Mesendoderm (in vitro differentiated cells): Measurements from ENCODE around the gene TRIP13.
A peak's percentile ranks its signal among the peaks of the same experiment; 100 is the strongest.
"Not testable (repeated sequence)": the region's sequence is repeated elsewhere in the genome, so short reads cannot be mapped to it uniquely, and the experiment has no call there.

Experiments
- DNase-seq: peaks from one replicate; pipeline ENCODE4 v3.0.0; 2013
- H2AK5ac ChIP-seq: 2 replicates; pipeline ENCODE4 v1.6.1; 2013; ENCODE audit warnings: low read length, inconsistent platforms
- H2BK120ac ChIP-seq: 2 replicates; pipeline ENCODE4 v1.6.1; 2013; ENCODE audit warnings: low read depth, mild to moderate bottlenecking, low read length, moderate library complexity, mixed read lengths
- H2BK15ac ChIP-seq: replicated peaks from 2 replicates; pipeline ENCODE4 v1.6.1; 2013; ENCODE audit warnings: low read depth, mild to moderate bottlenecking, moderate library complexity
- H2BK5ac ChIP-seq: 2 replicates; pipeline ENCODE4 v1.6.1; 2013; ENCODE audit warnings: low read length, inconsistent platforms
- H3K18ac ChIP-seq: 2 replicates; pipeline ENCODE4 v1.6.1; 2013; ENCODE audit warnings: mild to moderate bottlenecking, low read length, mixed read lengths
- H3K23ac ChIP-seq: one replicate; pipeline ENCODE4 v1.6.1; 2013; ENCODE audit warnings: low read length
- H3K27ac ChIP-seq: 2 replicates; pipeline ENCODE4 v1.5.1; 2013; ENCODE audit warnings: low read depth, mild to moderate bottlenecking, inconsistent platforms, low read length, moderate library complexity
- H3K27me3 ChIP-seq: 2 replicates; pipeline ENCODE4 v1.6.1; 2013; ENCODE audit warnings: low read length, control low read depth, mild to moderate bottlenecking, inconsistent platforms; ENCODE audit not compliant: insufficient read depth, poor library complexity
- H3K36me3 ChIP-seq: 2 replicates; pipeline ENCODE4 v1.6.1; 2013; ENCODE audit warnings: low read length, inconsistent platforms; ENCODE audit not compliant: control insufficient read depth, insufficient read depth
- H3K4ac ChIP-seq: one replicate; pipeline ENCODE4 v1.6.1; 2013; ENCODE audit warnings: low read depth, mild to moderate bottlenecking, low read length, moderate library complexity
- H3K4me1 ChIP-seq: 2 replicates; pipeline ENCODE4 v1.6.1; 2013; ENCODE audit warnings: low read depth, low read length, inconsistent platforms; ENCODE audit not compliant: control insufficient read depth
- H3K4me2 ChIP-seq: 2 replicates; pipeline ENCODE4 v1.6.1; 2013; ENCODE audit warnings: low read length
- H3K4me3 ChIP-seq: 2 replicates; pipeline ENCODE4 v1.5.1; 2013; ENCODE audit warnings: mild to moderate bottlenecking, low read length
- H3K56ac ChIP-seq: one replicate; pipeline ENCODE4 v1.6.1; 2013; ENCODE audit warnings: low read length
- H3K79me1 ChIP-seq: 2 replicates; pipeline ENCODE4 v1.6.1; 2013; ENCODE audit warnings: low read length, inconsistent platforms
- H3K79me2 ChIP-seq: 2 replicates; pipeline ENCODE4 v1.6.1; 2013; ENCODE audit warnings: mild to moderate bottlenecking, low read length; ENCODE audit not compliant: control insufficient read depth, insufficient read depth
- H3K9ac ChIP-seq: 2 replicates; pipeline ENCODE4 v1.6.1; 2013; ENCODE audit warnings: low read length, inconsistent platforms
- H4K5ac ChIP-seq: one replicate; pipeline ENCODE4 v1.6.1; 2013; ENCODE audit warnings: low read length
- H4K8ac ChIP-seq: one replicate; pipeline ENCODE4 v1.6.1; 2013; ENCODE audit warnings: low read depth, mild to moderate bottlenecking, control low read depth, low read length, moderate library complexity
- WGBS: extraction: QIAGEN DNeasy Blood & Tissue Kit; methylation state at CpG from one replicate; pipeline ENCODE4 v1.1.7; 2013; ENCODE audit warnings: low lambda C conversion rate, missing lambda C conversion rate; ENCODE audit not compliant: insufficient coverage; ENCODE audit errors: extremely low coverage; 5-methylcytosine and 5-hydroxymethylcytosine counted together

TRIP13 gene

DNA sequence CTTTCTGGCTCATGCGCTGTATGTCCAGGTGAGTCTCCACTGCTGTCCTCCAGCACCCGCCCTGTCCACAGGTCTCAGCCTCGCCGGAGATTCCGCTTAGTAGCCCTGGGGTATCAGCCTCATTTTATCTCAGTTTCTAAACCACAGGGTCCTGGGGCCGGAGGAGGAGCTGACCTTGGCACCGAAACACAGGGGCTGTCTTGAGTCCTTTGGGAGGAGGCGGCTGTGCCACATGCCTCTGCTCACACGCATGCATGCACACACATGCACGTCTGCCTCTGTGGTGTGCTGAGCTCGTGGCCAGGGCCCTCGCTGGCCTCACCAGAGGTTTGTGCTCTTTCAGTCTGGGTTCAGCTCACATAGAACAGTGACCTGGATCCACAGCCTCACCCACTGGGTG is 23.3 kb downstream of the TRIP13 start:
- H4K5ac ChIP-seq: no peak overlapping the region
- no peak overlapping the region for H3K4me3 ChIP-seq
- peaks cover 18% of the 10 kb centered on the region for H3K36me3 ChIP-seq
- DNase-seq: no peak
- no peak overlapping the region for H3K9ac ChIP-seq
- no peak overlapping the region for H3K4ac ChIP-seq
- no peak overlapping the region for H2BK5ac ChIP-seq
- H3K4me1 ChIP-seq: peaks cover 6% of the 10 kb centered on the region
- H2AK5ac ChIP-seq: no peak overlapping the region
- H4K8ac ChIP-seq: no peak overlapping the region
- no peak overlapping the region for H3K23ac ChIP-seq
- WGBS: no CpG with 5 or more reads among the region's 12 CpGs
- H3K79me1 ChIP-seq: peaks cover 5% of the 10 kb centered on the region
- H3K56ac ChIP-seq: no peak overlapping the region
- no peak overlapping the region for H3K27ac ChIP-seq
- no peaks in the 10 kb centered on the region for H3K27me3 ChIP-seq
- no peak overlapping the region for H3K18ac ChIP-seq
- no peaks in the 10 kb centered on the region for H3K79me2 ChIP-seq
- H3K4me2 ChIP-seq: no peak overlapping the region
- H2BK15ac ChIP-seq: no peak overlapping the region
- no peak overlapping the region for H2BK120ac ChIP-seq

DNA sequence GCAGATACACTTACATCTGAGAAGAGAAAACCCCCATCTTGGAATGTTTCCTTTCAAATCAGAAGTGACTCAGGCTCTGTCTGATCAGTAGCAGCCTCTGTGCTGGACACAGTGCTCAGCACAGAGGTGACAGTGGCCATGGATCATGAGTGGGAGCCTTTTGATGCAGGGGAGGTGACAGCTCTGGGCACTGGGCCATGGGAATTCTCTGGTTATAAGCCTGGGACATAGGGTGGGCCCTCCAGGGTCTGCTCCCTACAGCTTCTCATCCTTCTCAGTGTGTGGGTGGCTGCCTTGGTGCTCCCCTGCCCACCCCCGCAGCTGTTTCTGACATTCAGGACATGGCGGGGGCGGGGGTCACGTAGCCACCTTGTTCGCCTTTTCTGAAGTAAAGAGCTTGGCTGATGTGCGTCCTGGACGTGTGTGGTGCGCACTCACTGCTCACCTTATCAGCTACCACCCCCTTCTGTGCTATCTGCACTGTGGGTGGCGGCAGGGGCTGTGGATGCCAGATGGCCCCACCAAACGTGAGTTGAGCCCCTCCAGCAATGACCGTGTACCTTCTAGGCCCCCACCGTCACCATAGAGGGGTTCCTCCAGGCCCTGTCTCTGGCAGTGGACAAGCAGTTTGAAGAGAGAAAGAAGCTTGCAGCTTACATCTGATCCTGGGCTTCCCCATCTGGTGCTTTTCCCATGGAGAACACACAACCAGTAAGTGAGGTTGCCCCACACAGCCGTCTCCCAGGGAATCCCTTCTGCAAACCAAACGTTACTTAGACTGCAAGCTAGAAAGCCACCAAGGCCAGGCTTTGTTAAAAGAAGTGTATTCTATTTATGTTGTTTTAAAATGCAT is 24.0 kb downstream of the TRIP13 start:
- H4K5ac ChIP-seq: no peak overlapping the region
- peaks cover 6% of the 10 kb centered on the region for H3K4me1 ChIP-seq
- no peak overlapping the region for H3K18ac ChIP-seq
- H2BK120ac ChIP-seq: no peak overlapping the region
- H3K79me1 ChIP-seq: peaks cover 5% of the 10 kb centered on the region
- no peak overlapping the region for H3K4me3 ChIP-seq
- no peak overlapping the region for H2AK5ac ChIP-seq
- no peak overlapping the region for H2BK5ac ChIP-seq
- no peak overlapping the region for H3K56ac ChIP-seq
- H3K27me3 ChIP-seq: no peaks in the 10 kb centered on the region
- no peak overlapping the region for H3K4me2 ChIP-seq
- no peak overlapping the region for H3K23ac ChIP-seq
- H3K9ac ChIP-seq: no peak overlapping the region
- H4K8ac ChIP-seq: no peak overlapping the region
- peaks cover 17% of the 10 kb centered on the region for H3K36me3 ChIP-seq
- no peak overlapping the region for H3K27ac ChIP-seq
- no CpG with 5 or more reads among the region's 14 CpGs for WGBS
- DNase-seq: no peak
- no peak overlapping the region for H2BK15ac ChIP-seq
- no peak overlapping the region for H3K4ac ChIP-seq
- no peaks in the 10 kb centered on the region for H3K79me2 ChIP-seq

DNA sequence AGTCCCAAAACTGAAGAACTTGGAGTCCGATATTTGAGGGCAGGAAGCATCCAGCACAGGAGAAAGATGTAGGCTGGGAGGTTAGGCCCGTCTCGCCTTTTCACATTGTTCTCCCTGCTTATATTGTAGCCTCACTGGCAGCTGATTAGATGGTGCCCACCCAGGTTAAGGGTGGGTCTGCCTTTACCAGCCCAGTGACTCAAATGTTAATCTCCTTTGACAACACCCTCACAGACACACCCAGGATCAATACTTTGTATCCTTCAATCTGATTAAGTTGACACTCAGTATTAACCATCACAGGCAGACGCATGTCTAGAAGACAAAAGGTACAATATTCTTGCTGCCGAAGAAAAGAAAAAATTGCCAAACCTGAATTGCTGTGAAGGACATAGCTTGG is 26.0 kb downstream of the TRIP13 start:
- not testable (repeated sequence) for H2BK120ac ChIP-seq, H3K4me2 ChIP-seq, H3K27ac ChIP-seq, H3K79me2 ChIP-seq, H3K27me3 ChIP-seq, H4K8ac ChIP-seq, H3K4ac ChIP-seq, H3K4me3 ChIP-seq, H2BK15ac ChIP-seq, H3K23ac ChIP-seq, H3K56ac ChIP-seq, H2AK5ac ChIP-seq, H3K18ac ChIP-seq, H3K79me1 ChIP-seq, H3K9ac ChIP-seq, DNase-seq, H4K5ac ChIP-seq, H3K36me3 ChIP-seq, H3K4me1 ChIP-seq, H2BK5ac ChIP-seq
- no CpG with 5 or more reads among the region's 5 CpGs for WGBS

DNA sequence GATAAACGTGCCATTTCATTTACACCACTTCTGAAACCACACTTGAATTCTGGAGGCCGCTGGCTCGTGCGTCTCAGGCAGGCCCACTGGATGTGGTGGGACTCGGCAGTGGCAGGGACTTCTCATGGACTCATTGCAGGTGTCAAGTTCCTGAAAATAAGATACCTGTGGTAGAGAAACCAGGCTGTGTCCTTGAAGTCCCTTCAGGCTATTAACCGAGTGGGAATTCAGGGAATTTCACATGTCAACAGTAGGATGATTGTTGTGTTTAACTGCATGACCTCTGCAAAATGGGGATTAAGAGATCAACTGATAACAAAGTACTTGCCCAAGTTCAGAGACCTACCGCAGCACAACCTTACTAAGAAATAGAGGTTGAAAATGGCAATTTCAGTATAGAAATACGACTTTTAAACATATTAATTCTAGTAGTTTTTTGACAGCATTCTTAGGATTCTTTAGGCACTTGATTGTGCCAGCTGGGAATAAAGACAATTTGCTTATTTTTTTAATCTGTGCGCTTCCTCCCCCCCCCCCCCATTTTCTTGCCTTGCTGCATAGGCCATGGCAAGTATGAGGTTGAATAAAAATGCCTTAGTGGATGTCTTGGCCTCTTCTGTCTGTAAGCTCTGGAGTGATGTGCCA is 26.8 kb downstream of the TRIP13 start:
- peaks cover 3% of the 10 kb centered on the region for H3K36me3 ChIP-seq
- H3K79me2 ChIP-seq: no peaks in the 10 kb centered on the region
- WGBS: no CpG with 5 or more reads among the region's 9 CpGs
- no peak overlapping the region for H3K27ac ChIP-seq
- H3K9ac ChIP-seq: no peak overlapping the region
- no peak overlapping the region for H3K23ac ChIP-seq
- no peak overlapping the region for H4K8ac ChIP-seq
- H3K27me3 ChIP-seq: no peaks in the 10 kb centered on the region
- H3K4me3 ChIP-seq: no peak overlapping the region
- no peaks in the 10 kb centered on the region for H3K79me1 ChIP-seq
- H3K4me1 ChIP-seq: peaks cover 6% of the 10 kb centered on the region
- no peak overlapping the region for H2BK15ac ChIP-seq
- H3K4me2 ChIP-seq: no peak overlapping the region
- no peak overlapping the region for H2BK5ac ChIP-seq
- peak; percentile 99 for DNase-seq
- no peak overlapping the region for H4K5ac ChIP-seq
- no peak overlapping the region for H2AK5ac ChIP-seq
- no peak overlapping the region for H3K4ac ChIP-seq
- H2BK120ac ChIP-seq: no peak overlapping the region
- no peak overlapping the region for H3K18ac ChIP-seq
- no peak overlapping the region for H3K56ac ChIP-seq

DNA sequence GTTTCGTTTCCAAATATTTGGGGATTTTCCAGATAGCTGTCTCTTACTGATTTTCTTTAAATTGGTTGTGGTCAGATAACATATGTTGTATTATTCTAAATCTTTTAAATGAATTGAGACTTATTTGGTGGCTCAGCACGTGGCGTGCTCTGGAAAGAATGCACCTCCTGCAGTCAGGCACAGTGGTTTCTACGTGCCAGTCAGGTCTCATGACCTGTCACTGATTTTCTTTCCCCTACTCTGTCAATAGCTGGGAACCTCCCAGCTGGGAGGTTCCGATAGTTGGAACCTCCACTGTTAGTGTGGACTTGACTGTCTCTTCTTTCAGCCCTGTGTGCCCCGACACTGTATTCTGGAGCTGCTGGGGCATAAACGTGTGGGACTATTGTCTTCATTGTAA is 27.6 kb downstream of the TRIP13 start:
- H3K27me3 ChIP-seq: no peaks in the 10 kb centered on the region
- no peak overlapping the region for H2BK5ac ChIP-seq
- no peak overlapping the region for H3K23ac ChIP-seq
- H3K4ac ChIP-seq: no peak overlapping the region
- H3K56ac ChIP-seq: no peak overlapping the region
- no peak overlapping the region for H3K27ac ChIP-seq
- no peak overlapping the region for H4K5ac ChIP-seq
- H3K4me2 ChIP-seq: no peak overlapping the region
- H3K18ac ChIP-seq: no peak overlapping the region
- H3K9ac ChIP-seq: no peak overlapping the region
- H3K79me2 ChIP-seq: no peaks in the 10 kb centered on the region
- H2AK5ac ChIP-seq: no peak overlapping the region
- DNase-seq: peak; percentile 58
- H2BK120ac ChIP-seq: no peak overlapping the region
- H3K4me3 ChIP-seq: no peak overlapping the region
- no peak overlapping the region for H2BK15ac ChIP-seq
- no peaks in the 10 kb centered on the region for H3K79me1 ChIP-seq
- no CpG with 5 or more reads among the region's 7 CpGs for WGBS
- no peaks in the 10 kb centered on the region for H3K36me3 ChIP-seq
- H4K8ac ChIP-seq: no peak overlapping the region
- H3K4me1 ChIP-seq: peaks cover 6% of the 10 kb centered on the region
